AG09309 (cell line): Measurements from ENCODE around the gene ATXN10.

Source experiments
- DNase-seq: peaks from one replicate; pipeline ENCODE4 v3.0.0-alpha.2; 2010; ENCODE audit warnings: low read depth
- H3K4me3 ChIP-seq: 2 replicates; pipeline ENCODE4 v1.5.1; 2011; ENCODE audit warnings: mild to moderate bottlenecking, low read depth, low read length, moderate library complexity; ENCODE audit not compliant: control insufficient read depth
- CTCF ChIP-seq: IDR thresholded peaks from 2 replicates; pipeline ENCODE4 v1.5.1; 2011; ENCODE audit warnings: mild to moderate bottlenecking, low read depth, low read length, inconsistent platforms; ENCODE audit not compliant: insufficient read depth, control insufficient read depth; ENCODE audit errors: missing control alignments

ATXN10 gene

DNA sequence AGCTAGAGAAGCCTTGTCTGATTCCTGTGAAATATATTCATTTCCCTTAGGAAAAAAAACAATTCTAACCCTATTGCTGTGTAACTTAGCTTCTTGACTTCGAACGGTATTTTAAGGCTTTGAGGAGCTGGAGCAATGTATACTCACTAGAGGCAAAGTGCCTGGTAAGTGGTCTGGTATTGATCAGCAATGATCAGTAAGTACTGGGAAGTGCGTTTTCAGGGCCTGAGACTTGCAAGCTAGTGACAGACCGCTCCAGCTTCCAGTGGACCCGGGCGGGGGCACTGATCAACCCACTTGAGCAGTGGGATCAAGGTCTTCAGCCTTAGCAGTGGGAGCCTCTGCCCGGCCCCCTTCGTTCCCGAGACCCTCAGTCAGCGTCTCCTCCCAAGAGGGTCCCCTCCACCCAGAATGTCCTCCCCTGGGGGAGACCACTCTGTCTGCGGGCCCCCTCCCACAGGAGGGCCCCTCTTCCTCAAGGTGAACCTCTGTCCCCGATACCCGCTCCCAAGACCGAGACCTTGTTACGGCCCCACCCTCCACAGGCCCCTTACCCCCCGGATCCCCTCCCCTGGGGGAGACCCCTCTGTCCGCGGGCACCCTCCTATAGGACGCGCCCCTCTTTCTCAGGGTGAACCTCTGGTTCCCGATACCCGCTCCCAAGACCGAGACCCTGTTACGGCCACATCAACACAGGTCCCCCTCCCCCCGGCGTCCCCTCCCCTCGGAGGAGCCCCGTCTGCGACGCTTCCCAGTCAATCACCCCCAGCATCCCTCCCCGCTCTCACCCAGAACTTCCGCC, 452 bp upstream of the ATXN10 start:
- DNase-seq = no peak
- peak overlapping the region; percentile 95 for H3K4me3 ChIP-seq
- TF ChIP-seq CTCF = no peak

- no peak for TF ChIP-seq CTCF
- peak overlapping the region; percentile 95 for H3K4me3 ChIP-seq
- DNase-seq = no peak
Measured at GRCh38 chr22:45672564-45673481, 1.2 kb downstream of the ATXN10 start.

GRCh38 chr22:45673482-45674175, 2.0 kb downstream of the ATXN10 start:
- DNase-seq = no peak
- peak overlapping the region; percentile 95 for H3K4me3 ChIP-seq
- no peak for TF ChIP-seq CTCF

GRCh38 chr22:45676024-45676423, 4.4 kb downstream of the ATXN10 start:
- DNase-seq = no peak
- TF ChIP-seq CTCF = no peak
- H3K4me3 ChIP-seq = no peak overlapping the region

DNA sequence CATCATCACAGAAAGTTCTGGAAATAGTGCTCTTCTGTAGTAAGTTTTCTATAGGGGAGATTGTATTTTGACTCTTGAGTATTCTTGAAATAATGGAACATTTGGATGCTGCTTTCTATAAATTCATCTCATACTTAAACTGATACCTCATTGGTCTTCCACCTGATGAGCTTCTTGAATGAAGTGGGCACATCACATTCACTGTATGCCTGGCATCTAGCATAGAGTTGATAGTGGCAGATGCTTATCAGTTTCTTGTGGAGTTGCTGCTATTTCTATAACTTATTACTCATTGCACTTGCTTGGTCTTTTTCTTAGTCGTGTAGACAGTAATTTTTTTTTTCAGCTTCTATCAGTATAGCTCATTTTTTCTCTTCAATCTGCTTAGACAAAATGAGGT, 5.4 kb downstream of the ATXN10 start:
- no peak overlapping the region for H3K4me3 ChIP-seq
- TF ChIP-seq CTCF = no peak
- DNase-seq = no peak
